Fibroblast of the conjunctiva (primary cell): ENCODE data around the gene RAPGEF3.
A peak's percentile ranks its signal among the peaks of the same experiment; 100 is the strongest.

ENCODE experiments used
- DNase-seq: peaks from one replicate; pipeline ENCODE4 v3.0.0-alpha.2; 2010; ENCODE audit warnings: low read depth

The RAPGEF3 gene

DNA sequence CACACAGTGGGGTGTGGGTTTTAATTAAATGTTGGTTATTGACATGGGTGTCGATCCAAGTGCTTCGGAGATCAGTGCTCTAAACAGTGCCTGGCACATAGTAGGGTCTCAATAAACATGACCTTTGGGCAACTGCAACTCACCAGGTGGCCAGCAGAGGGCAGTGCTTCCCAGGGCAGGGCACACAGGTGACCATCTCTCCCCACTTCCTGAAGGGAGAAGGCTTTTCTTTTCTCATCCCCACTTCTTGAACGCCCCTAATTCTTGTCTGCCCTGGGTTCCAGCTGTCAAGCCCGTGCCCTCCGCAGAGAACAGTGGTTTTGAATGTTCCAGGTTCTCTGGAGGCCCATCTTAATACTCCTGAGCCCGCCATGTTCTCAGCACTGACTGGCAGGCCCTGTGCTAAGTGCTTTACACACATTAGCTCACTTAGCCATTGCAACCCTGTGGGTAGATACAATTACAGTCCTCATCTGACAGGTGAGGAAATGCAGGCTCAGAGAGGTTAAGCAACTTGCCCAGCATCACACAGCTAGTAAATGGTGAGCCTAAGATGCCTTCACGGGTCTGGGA is 16.3 kb downstream of the RAPGEF3 start:
- no peak for DNase-seq

DNA sequence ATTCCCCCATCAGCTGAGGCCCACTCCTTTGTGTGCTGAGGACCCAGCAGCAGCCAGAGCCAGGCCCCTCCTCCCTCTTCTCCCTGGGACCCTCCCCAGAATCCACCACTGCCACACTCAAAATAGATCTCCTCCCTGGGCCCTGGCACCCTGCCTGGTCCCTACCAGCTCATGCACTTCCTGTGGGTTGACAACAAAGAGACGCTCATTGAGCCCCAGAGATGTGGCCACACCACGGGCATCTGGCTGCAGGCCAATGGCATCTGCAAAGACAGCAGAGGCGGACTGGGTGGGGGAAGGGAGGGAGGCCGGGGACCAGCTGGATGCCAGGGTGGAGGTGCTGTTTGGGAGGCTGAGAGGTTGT is 17.4 kb downstream of the RAPGEF3 start:
- DNase-seq = no peak

DNA sequence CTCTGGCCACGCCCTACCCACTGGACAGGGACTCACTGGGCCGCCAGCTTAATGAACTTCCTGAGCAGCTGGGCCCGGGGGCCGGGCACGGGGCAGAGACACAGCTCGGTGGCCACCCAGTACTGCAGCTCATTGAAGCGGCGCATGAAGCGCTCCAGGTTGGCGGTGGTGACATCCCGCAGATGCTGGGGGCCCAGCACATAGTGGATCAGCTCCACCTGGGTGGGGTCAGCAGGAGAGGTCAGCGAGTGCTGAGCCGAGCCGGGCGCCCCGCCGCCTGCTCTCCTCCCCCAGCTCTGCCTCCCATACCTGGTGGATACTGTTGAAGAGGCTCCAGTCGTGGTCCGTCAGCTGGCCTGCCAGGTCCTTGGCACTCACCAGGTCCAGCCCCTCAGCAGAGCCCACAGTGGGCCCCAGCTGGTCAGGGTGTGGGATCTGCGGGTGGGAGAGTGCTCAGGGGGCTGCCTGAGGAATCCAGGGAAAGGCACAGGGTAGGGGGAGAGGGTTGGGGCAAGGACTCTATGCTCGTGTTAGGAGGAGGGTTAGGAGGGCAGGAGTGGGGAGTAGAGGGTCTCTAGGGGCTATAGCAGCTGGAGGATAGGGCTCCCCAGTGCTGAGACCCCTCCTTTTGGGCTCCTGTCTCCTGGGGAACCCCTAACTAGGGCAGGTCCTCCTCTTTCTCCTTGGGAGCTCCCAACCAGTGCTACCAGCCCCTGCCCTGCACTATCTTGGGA is 17.9 kb downstream of the RAPGEF3 start:
- no peak for DNase-seq

DNA sequence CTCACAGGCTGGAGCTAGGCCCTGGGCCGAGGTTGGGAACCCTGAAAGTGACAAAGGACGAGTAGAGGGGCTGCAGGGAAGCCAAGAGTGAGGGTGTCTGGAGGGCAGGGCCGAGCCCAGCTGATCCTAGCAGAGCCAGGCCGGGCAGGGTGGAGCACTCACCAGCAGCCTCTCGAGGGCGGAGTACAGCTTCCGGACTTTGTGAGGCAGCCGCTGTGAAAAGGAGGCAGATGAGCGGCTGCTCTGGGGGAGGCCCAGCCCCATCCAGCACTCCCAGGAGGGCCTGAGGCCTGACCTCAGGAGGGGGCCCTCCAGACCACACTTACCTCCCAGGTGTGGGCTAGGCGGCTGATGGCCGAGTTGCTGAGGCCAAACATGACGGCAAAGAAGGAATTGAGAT is 18.7 kb downstream of the RAPGEF3 start:
- no peak for DNase-seq

DNA sequence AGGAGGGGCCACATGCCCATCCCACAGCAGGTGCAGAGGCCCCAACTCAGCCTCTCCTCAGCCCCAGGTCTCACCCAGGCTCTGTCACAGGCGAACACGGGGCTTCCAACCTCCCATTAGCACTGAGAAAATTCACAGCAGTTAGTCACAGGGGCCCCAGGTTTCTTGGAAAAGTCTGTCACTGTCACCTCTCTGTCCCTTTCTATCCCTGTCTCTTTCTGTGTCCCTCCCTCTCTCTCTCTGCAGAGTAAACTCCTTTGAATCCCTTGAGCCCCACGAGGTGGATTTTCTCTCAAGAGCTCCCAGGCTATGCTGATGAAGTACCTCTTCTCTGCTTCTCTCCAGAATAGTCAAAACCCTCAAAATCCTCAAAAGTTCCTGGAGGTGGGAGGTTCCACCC is 19.4 kb downstream of the RAPGEF3 start:
- no peak for DNase-seq

DNA sequence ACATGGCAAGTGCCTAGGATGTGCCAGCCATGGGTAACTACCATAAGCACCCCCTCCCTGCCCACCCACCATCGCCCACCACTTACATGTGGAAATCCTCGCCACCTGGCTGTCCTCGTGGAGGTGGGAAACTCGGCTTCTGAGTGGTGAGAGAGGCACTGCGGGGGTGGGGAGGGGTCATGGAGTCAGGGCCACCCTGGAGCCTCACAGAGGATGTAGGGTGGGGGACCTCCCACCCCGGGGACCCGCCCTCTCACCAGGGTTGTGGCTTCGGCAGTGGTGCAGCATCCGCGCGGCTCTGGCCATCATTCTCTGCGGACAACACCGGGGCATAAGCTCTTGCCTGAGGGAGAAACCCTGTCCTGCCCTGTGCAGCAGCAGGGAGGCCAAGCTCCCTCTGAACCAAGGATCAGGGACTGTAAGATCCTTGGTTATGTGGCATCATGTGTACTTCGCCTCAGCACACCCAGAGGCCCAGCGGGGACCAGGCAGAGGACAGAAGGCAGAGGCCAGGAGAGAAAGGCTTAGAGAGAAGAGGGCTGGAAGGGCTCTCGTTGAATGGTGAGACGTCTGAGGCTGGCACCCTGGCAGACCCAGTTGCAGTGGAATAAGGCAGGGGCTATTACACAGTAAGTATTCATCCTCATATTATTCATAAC is 20.6 kb downstream of the RAPGEF3 start:
- no peak for DNase-seq

DNA sequence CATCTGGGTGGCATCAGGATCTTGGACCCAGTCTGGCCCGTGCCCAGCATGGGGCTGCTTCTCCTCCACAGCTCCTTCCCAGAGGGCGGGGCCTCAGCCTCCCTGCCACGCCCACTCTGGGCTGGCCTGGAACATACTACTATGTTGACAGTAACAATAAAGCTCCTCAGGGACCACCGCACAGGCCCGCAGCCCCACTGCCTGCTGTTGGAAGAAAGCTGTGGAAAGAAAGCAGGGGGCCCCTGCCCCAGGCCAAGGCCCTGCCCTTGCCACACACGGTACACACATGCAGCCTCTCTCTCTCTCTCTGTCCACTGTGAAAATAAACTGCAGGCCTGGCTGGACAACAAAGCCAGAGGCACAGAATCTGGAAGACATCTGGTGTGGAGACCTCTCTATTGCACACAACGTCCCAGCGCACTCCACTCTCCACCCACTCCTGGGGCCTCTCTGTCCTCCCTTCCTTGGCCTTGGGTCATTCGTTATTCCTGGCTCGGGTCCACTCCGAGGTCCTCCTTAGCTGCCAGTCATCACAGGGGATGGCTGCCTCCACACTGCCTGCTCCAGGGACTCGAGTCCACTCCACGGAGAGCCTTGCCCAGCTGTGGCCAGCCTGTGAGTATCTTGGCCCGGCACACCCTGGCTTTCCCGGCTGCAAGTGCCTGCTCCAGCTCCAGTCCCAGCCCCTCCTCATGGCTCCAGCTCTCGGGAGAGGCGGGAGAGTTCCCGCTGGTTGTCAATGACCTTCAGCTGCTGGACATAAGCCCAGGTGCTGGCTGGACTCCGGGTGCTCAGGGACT is 21.6 kb downstream of the RAPGEF3 start:
- peak; percentile 91 for DNase-seq

DNA sequence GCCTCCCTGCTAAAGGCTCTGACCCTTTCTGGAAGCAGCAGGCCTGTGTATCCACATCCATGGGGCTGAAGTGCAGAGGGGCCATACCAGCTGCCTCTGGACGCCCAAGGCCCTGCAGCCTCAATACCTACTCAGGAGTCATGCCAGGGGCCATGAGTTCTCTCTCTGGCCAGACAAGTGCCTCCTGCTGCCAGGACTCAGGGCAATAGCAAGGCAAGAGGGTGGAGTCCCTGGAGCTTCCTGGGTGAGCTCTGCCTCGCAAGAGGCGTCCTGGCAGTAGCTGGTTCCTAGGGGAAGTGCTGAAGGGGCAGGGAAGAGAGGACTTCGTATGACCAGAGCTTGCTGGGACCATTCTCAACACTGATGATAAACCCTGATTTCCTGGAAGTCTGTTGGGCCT is 22.5 kb downstream of the RAPGEF3 start:
- no peak for DNase-seq

DNA sequence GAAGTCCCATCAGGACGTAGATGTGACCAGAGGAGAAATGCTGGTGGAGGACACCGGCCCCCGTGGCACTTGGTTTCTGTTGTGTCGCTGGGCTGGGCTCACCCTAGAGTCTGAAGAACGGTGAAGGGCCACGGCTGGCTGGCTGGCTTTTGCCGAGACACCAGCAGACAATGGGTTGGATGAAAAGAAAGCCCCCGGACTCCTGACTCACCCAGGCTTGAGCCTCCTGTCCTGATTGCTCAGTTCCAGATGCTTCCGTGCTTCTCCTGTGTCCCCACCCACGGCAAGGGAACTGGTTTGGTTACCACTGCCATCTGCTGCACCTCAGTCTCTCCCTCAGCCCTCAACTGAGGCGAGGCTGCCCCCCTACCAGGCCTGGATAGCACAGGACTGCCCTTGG is 23.0 kb downstream of the RAPGEF3 start:
- no peak for DNase-seq

DNA sequence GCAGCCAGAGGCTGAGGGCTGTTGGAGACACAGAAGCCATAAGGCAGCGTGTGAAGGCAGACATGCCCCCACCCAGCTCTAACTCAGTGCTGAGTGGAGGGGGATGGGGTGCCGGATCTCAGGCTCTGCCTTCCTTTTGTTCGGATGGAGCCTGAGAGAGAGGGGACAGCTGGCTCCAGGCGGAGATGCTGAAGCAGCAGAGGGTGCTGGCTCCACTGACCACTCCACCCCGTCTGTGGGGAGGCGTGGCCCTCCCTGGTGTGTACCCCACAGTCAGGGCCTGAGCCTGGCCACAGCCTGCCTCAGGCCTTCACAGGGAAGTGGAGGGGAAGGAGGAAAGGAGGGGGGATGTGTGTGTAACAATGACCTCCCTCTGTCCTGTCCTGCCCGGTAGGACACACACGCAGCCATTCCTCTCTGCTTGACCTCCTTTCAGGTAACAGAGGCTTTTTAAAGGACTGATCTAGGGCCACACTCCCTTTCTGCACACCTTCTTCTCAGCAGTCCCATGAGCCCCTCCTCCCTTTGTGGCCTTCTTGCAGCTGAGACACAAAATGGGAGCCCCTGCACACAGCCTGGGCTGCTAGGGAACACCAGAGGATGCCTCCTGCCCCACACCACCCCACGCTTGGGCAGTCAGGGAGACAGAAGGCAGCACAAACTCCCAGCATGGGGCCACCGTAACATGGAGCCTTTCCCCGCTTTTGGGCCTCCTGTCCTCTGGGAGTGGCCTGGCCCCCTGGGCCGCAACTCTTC is 23.8 kb downstream of the RAPGEF3 start:
- no peak for DNase-seq

DNA sequence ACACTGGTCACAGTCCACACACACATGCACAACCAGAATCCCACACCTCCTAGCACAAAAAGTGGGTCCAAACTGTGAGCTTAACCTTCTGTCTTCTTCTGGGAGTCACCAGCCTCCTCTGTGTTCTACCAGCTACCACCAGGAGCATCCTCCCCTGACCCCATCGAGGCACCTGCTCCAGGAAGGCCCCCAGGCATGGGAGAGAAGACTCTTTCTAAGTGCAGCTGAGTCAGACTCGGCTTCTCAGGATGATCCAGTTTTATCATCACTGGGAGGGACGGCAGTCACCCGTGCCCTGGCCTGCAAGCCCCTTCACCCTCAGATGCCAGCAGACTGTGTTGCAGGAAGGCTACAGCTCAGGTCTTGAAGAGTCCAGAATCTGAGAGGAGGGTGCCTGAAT is 25.5 kb downstream of the RAPGEF3 start:
- no peak for DNase-seq

DNA sequence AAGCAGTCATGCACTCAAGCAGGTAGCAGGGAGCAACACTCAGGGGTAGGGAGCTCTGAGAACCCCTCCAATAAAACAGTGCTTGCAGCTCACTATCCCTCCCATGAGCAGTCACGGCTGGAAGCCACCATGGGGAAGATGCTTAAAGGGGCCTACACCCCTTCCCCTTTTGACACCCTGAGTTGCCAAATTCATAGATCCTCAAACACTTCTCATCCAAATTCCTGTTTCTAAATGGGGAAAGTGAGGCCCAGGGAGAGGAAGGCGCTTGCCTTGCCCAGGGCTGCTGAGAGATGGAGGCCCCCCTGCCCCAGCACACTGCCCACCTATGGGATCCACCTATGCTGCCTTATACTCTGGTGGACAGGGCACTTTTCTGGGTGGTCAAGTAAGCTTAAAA is 26.2 kb downstream of the RAPGEF3 start:
- no peak for DNase-seq

DNA sequence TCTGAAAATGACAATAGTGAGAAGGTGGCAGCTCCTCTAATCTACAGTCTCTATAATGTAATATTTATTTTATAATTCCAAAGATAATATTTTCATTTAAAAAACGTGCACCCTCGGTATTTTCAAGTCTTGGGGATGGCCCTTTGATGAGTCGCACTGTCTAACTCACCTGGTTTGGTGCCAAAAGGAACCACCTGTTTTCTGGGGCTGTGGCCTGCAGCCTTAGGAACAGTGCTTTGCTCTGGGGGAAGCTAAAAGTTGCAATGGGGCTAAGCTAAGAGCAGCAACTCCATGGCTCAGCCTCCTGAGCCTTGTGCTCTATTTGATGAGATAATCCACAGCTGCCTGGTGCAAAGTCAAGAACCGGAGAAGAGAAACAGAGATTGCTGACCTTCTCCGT is 27.0 kb downstream of the RAPGEF3 start:
- no peak for DNase-seq

DNA sequence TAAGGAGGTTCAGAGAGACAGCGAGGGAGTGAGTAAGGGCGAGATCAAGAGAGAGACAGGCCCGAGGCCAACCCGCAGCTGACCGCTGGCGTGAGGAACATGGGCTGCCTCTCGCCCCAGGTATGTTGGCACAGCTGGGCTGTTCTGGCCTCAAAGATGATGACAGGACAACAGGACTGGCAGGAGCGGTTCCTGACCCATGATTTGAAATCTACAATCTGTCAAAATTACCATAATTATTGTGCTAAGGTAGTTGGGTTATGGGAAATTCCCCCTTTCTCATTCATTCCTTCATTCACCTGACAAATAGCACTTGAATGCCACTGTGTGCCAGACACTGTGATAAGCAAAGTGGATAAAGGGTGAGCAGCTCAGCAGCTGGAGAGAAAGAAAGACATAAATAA is 28.3 kb downstream of the RAPGEF3 start:
- DNase-seq = no peak

DNA sequence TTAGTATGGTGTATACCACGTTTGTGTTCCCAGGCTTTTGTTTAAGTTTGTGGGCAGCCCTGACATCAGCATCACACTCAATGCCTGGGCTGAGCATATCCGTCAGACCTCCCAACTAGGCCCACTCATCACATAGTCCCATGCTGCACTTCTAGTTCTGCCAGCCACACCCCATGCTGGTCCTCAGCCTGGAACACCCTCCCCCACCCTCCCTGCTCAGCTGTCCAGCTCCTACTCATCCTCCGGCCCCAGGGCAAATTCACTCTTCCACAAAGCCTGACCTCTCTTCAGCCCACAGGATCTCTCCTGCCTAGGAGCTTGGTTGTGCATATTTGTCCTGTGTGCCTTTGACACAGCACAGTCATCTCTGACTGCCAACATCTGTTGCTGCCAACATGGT is 29.4 kb downstream of the RAPGEF3 start:
- peak; percentile 17 for DNase-seq

DNA sequence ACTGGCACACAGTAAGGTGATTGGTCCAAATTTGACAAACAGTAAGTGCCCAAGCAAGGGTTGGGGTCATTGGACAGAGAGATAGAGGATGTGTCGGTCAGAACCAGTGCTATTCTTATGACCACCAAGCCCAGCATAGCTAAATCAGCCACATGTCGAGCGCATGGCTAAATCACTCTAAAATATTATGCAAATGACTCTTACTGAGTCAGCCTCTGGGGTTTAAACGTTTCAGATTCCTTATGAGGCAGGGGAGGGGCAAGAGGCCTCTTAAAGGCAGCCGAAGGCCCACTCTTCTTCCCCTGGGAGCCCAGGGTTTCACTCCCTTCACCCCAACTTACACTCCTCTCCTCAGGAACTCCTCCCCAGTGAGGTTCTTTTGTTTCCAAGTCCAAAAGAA is 32.8 kb downstream of the RAPGEF3 start:
- peak; percentile 56 for DNase-seq

DNA sequence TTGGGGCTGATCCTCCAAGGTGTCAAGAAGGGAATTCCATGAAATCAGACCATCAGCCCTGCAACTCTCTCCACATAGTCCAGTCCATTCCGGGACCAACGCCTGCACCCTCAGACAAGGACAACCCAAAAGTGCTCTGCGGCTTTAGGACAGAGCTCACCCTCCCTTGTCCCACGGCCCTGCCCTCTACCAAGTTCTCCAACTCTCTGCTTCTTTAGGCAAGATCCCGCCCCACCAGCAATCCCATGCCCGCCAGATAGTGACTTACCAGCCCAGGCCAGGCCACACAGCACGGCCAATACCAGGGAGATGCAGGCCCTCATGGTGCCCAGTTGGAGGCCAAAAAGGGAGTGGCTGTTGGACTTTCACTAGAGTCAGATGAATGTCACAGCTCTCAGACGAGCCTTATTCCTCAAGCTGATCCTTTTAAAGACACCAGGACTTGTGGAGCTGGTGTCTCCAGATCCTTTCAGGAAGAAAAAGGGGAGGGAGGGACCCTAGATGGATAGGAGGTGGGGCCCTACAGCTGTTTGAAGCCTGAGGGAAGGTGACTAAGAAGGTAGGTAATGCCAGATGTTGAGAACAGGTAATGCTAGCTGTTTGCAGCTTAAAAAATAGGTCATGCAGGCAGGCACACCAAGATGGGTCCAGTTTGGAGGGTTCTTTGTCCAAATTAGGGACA is 33.4 kb downstream of the RAPGEF3 start, which contains the start of gene ENDOU:
Gene ENDOU (minus strand): TSS at position 400 of the 682 bp plus-strand sequence. CDS start 77 bp downstream, at position 323.
- no peak for DNase-seq

DNA sequence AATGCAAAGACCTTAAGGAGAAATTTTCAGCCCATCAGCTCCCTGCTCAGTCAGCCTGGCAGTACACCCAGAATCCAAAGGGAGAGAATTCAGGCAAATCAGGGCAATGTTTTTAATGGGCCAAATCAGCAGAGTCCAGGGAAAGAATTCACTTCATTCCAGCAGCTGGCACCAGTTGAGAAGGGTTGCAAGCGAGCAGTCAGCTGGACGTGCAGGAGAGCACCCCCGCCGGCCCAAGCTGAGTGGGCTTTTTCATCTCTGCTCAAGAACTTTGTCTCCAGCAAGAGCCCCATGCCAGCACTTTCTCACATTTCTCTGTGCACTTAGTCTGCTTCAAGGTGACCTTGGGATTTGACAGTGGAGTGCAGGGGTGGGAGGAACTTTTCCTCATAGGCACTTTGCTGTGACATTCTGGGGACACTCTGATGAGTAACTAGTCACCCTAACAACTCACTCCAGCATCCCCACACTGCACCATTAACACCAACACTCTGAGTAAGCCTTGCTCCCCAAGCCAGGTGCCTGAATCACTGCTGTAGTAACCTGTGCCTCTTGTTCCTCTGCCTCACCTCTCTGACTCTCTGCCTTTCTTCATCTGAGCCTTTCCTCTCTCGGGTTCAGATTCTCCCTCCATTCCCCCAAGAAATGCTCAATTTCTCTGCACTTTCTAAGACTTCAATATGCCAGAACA is 35.6 kb downstream of the RAPGEF3 start:
- DNase-seq = no peak

DNA sequence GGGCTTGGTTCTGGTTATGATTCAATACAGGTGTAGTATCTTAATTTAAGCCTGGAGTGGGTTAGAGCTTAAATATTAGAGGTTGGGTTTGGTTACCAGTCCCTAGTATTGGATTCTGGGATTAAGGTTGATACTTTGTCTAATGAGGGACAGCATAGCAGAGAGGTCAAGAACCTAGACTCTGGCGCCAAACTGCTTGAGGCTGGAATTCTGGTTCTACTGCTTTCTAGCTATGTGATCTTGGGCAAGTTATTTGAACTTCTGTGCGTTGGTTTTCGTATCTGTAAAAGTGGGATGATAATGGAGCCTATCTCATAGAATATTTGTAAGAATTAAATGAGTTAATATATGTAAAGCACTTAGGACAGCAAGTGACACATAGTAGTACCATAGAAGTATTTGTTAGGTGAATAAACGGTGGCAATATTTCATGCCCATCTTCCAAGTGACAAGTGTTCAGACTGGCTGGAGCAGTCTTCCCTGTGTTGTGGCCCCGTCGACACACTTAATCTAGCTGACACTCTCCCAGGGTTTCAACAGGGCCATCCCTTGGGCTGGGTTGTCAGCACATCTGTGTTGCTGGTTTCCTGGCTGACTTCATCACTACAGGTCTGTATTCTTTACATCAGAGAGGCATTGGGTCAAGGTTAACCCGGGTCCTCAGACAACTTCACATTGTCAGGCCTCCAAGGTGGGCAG is 36.4 kb downstream of the RAPGEF3 start:
- DNase-seq = no peak

DNA sequence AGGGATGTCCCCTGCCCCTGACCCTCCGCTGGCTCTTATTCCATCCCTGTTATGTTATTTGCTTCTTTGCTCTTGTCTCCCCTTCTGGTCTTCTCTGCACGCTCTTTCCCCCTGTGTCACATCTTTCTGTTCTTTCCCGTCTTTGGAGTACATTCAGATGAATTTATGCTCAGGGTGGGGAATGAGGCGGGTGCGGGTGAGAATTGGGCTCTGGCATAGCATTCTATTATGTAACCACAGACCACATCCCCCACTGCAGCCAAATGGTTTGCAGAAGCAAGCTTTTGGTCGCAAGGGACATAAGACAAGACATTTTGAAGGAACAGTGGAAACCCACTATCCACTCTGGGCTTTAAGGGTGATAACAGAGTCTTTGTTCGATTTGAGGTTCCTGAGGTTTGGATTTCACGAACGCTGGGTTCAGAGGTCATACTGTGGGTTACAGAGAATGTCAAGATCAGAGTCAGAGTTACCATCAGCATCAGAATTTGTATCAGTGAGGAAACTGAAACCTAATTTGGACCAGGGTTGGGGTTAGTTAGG is 37.2 kb downstream of the RAPGEF3 start:
- DNase-seq = no peak
